K562 treated with DMSO at 1 percent for 24 hours (cell line): ENCODE results near the gene TLR4. TPM values are rescaled to one million over a fixed set of nuclear protein-coding genes. Genes with fewer than 3 reads are reported as not detected.

Experiments used
- total RNA-seq: library from RNA; unstranded; fragments of 300-600 nt; gene quantifications from 2 replicates; pipeline ENCODE4 v1.2.3, GENCODE V29; 2022; ENCODE audit warnings: low read depth; ENCODE audit not compliant: insufficient read depth

The TLR4 gene
- not detected in 2 replicates for total RNA-seq

GRCh38 chr9:117704024-117704575 is at the start of gene TLR4:
Gene TLR4 (plus strand): TSS chr9:117704403. CDS start chr9:117704473, 70 bp downstream.

